CD1c-positive myeloid dendritic cell (primary cell): ENCODE data around the gene ENG.
"Not testable (repeated sequence)": the region's sequence is repeated elsewhere in the genome, so short reads cannot be mapped to it uniquely, and the experiment has no call there.

Source experiments
- DNase-seq: peaks from one replicate; pipeline ENCODE4 v3.0.0-alpha.2; 2016; ENCODE audit errors: extremely low spot score

The ENG gene

GRCh38 chr9:127854184-127854806 lies at the start of gene ENG:
TSS of gene ENG (minus strand) at chr9:127854658. CDS start at chr9:127854355, 303 bp downstream.
- DNase-seq = peak; percentile 59

- DNase-seq = no peak
These were observed 49.4 kb upstream of the ENG start for GRCh38 chr9:127903557-127904475.

- peak; percentile 84 for DNase-seq
These were observed 44.9 kb upstream of the ENG start, which contains the start of gene ST6GALNAC6 for GRCh38 chr9:127899128-127899943. TSS of gene ST6GALNAC6 (minus strand) at chr9:127899603. CDS start at chr9:127897981, 1,622 bp downstream.

- peak; percentile 27 for DNase-seq
These were observed 44.1 kb upstream of the ENG start for GRCh38 chr9:127898433-127899127.

GRCh38 chr9:127897193-127897692 lies 42.8 kb upstream of the ENG start:
- peak; percentile 90 for DNase-seq

GRCh38 chr9:127896395-127897192 lies 42.1 kb upstream of the ENG start:
- DNase-seq = no peak

- no peak for DNase-seq
These were observed 41.4 kb upstream of the ENG start for GRCh38 chr9:127895811-127896210.

- DNase-seq = no peak
These were observed 38.9 kb upstream of the ENG start for GRCh38 chr9:127893392-127893791.

- DNase-seq = no peak
These were observed 38.4 kb upstream of the ENG start for GRCh38 chr9:127892831-127893230.

- no peak for DNase-seq
These were observed 35.6 kb upstream of the ENG start for GRCh38 chr9:127890053-127890452.

- DNase-seq = no peak
These were observed 33.3 kb upstream of the ENG start for GRCh38 chr9:127887792-127888191.

GRCh38 chr9:127886401-127886972 lies 32.0 kb upstream of the ENG start:
- DNase-seq = no peak

- no peak for DNase-seq
These were observed 31.2 kb upstream of the ENG start for GRCh38 chr9:127885508-127886281.

- DNase-seq = no peak
These were observed 30.6 kb upstream of the ENG start for GRCh38 chr9:127884976-127885490.

- DNase-seq = no peak
These were observed 30.0 kb upstream of the ENG start for GRCh38 chr9:127884427-127884911.

- no peak for DNase-seq
These were observed 29.5 kb upstream of the ENG start for GRCh38 chr9:127883959-127884358.

GRCh38 chr9:127881715-127882114 lies 27.3 kb upstream of the ENG start:
- not testable (repeated sequence) for DNase-seq

- no peak for DNase-seq
These were observed 25.7 kb upstream of the ENG start for GRCh38 chr9:127880143-127880542.
